HFF-Myc (cell line): ENCODE data around the gene NENF.
"Not testable (repeated sequence)": the region's sequence is repeated elsewhere in the genome, so short reads cannot be mapped to it uniquely, and the experiment has no call there.

ENCODE experiments used
- DNase-seq: peaks from one replicate; pipeline ENCODE4 v3.0.0-alpha.2; 2011; ENCODE audit warnings: low read depth; ENCODE audit errors: extremely low read depth
- H3K4me3 ChIP-seq: replicated peaks from 2 replicates; pipeline ENCODE4 v1.5.1; 2011; ENCODE audit warnings: low read depth, mild to moderate bottlenecking, control low read depth, low read length
- TF ChIP-seq, protein P1 (sequence below): IDR thresholded peaks from 2 replicates; pipeline ENCODE4 v1.5.1; 2012; ENCODE audit warnings: mild to moderate bottlenecking, low read depth, low read length, control low read depth; ENCODE audit errors: missing control alignments

NENF gene

DNA sequence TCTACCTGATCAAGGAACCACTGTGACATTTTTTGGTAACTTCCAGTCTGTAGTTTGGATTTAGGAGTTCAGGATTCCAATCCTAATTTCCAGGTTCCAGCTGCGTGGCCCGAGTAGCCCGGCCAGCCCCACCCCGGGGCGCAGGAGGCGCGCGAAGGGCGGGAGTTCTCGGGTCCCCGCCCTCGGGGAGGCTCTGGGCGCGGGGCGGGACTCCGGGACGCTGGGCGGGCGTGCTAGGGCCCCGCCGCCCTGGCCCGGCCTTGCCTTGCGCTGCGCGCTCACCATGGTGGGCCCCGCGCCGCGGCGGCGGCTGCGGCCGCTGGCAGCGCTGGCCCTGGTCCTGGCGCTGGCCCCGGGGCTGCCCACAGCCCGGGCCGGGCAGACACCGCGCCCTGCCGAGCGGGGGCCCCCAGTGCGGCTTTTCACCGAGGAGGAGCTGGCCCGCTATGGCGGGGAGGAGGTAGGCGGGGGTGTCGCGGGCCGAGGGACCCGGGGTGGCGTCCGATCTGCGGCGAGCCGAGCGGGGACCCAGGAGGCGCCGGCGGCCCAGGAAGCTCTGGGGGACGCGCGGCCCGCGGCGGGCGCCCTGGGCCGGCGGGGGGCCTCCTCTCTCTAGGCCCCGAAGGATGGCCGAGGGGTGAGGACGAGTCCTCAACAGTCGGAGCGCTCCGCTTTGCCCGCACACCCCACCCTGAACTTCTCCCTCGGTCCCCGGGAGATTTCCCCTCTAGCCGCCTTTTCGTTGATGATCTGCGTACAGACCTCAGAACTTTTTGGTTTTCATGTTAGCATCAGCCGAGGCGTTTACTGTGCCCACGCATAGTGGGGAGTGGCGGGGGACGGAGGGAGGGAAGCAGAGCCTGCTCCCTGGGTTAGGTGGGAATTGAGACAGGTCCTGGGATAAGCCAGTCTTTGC, at the start of gene NENF:
Gene NENF (plus strand): TSS at position 260 of the 916 bp plus-strand sequence. CDS start 24 bp downstream, at position 284.
- TF ChIP-seq, protein P1, sequence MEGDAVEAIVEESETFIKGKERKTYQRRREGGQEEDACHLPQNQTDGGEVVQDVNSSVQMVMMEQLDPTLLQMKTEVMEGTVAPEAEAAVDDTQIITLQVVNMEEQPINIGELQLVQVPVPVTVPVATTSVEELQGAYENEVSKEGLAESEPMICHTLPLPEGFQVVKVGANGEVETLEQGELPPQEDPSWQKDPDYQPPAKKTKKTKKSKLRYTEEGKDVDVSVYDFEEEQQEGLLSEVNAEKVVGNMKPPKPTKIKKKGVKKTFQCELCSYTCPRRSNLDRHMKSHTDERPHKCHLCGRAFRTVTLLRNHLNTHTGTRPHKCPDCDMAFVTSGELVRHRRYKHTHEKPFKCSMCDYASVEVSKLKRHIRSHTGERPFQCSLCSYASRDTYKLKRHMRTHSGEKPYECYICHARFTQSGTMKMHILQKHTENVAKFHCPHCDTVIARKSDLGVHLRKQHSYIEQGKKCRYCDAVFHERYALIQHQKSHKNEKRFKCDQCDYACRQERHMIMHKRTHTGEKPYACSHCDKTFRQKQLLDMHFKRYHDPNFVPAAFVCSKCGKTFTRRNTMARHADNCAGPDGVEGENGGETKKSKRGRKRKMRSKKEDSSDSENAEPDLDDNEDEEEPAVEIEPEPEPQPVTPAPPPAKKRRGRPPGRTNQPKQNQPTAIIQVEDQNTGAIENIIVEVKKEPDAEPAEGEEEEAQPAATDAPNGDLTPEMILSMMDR, result no peak
- peak within 1 kb of the TSS; percentile 65 for H3K4me3 ChIP-seq
- no peak for DNase-seq

DNA sequence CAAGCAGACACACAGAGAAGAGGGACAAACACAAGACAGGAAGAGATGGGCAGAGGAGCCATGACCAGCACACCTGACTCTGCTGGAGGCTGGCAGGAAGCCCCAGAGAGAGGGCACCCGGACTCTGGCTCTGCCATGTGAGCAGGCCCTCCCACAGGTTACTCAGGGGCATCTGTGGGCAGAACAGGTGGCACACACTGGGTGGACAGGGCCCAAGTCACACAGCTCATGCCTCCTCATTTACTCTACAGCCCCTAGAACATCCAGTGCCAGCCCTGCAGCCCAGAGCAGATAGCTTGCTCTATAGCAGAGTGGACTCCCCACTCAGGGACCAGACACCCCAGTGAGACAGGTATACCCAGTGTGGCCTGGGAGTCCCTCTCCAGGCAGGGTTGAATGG, 46.7 kb upstream of the NENF start:
- H3K4me3 ChIP-seq, result no peak overlapping the region
- TF ChIP-seq, protein P1, result no peak
- no peak for DNase-seq

DNA sequence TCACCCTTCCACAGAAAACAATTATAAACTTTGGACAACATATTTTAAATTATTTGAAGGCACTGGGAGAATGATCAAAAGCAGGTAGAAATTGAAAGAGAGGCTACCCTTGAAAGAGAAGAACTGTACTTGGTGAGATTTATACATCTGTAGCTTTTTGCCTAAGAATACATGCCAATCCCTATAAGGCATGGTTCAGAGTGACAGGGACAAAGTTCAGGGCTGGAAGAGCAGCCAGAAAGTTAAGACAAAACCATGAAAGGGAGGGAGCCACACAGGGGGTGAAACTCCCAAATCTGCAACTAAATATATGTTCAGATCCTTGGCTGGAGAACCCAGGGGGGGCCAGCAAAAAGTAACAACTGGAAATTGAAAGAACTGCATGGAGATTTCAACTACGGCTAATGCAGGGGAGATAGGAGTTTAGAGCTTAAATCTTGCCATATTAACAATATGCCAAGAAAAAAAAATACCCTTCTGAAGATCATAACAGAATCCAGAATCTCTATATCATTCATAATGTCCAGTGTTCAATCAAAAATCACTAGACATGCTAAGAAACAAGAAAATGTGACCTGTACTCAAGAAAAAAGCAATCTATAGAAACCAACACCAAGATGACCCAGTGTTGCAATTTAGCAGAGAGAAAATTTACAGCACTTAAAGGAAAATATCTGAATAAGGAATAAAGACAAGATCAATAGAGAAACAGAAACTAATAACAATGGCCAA, 43.6 kb upstream of the NENF start:
- H3K4me3 ChIP-seq, result no peak overlapping the region
- DNase-seq, result no peak
- TF ChIP-seq, protein P1, result no peak

DNA sequence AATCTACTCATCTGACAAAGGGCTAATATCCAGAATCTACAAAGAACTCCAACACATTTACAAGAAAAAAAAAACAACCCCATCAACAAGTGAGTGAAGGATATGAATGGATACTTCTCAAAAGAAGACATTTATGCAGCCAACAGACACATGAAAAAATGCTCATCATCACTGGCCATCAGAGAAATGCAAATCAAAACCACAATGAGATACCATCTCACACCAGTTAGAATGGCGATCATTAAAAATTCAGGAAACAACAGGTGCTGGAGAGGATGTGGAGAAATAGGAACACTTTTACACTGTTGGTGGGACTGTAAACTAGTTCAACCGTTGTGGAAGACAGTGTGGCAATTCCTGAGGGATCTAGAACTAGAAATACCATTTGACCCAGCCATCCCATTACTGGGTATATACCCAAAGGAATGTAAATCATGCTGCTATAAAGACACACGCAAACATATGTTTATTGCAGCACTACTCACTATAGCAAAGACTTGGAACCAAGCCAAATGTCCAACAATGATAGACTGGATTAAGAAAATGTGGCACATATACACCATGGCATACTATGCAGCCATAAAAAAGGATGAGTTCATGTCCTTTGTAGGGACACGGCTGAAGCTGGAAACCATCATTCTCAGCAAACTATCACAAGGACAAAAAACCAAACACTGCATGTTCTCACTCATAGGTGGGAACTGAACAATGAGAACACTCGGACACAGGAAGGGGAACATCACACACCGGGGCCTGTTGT, 36.9 kb upstream of the NENF start:
- DNase-seq, H3K4me3 ChIP-seq: not testable (repeated sequence)

DNA sequence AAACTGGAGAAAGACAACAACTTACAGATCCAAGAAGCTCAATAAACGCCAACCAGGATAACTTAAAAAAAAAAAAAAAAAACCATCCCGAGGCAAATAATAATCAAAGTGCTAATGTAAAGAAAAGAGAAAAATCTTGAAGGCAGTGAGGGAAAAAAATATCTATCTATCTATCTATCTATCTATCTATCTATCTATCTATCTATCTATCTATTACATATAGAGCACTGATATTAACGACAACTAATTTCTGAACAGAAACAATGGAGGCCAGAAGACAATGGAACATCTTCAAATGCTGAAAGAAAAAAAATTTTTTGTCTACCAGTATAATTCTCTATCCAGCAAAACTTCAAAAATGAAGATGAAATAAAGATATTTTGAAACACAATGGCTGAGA, 36.1 kb upstream of the NENF start:
- no peak for DNase-seq
- TF ChIP-seq, protein P1, result no peak

DNA sequence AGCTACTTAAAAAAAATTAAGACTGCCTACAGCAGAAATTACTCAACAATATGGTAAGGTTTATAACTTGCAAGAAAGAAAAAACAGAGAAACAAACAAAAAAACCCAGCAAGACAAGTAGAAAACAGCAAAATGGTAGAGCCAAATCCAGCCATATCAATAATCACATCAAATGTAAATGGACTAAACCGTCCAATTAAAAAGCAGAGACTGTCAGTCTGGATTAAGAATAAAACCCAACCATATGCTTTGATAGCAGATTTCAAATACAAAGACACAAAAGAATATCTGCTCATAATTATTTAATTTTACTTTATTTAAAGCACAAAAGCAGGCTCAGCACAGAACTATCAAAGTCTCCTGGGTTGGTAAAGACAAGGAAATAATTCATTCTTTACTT, 35.5 kb upstream of the NENF start:
- TF ChIP-seq, protein P1, result no peak
- DNase-seq, result no peak
- H3K4me3 ChIP-seq, result no peak overlapping the region

More for the DNA sequence above, 36.1 kb upstream of the NENF start:
- no peak overlapping the region for H3K4me3 ChIP-seq
